ENCODE measurements around the gene ZNF467.

ZNF467 gene

DNA sequence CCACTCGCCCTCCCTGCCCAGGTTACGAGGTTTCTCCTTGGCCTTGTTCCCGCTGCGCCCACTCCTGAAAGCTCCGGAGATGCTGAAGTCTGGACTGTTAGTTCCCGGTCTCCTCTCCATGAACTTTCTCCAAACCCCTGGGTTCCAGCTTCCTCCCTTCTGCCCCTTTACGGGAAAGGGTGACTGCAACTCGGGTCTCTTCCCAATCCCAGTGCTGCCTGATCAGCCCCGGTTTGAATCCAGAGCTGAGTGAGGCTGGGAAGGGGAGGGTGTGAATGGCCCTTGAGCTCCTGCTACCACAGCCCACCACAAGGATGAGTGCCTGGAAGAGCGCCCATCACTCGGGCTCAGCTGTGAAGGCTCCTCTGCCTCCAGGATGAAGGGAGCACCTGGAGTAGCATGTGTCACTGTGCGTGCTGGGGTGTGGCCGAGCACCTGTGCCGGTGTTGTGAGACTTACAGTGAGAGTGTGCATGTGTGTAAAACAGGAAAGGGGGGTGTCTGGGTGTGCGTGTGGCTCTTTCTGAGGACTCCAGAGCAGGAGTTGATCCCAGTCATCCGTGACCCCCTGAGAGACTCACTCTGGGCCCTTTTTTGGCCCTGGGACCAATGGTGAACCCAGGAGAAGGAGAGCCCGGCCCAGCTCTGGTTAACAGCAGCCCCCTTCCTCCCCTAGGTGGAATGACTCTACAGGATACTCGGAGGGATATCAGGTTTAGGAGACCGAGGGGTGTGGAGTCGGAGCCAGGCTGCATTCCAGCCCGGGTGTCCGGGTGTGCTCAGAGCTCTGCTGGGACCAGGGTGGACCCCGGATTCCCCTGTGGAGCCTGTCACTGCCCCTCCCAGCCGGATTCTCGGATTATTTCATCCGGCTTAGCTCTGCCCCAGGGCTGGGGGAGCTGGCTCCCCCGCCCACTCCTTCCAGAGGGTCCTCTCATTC, 1.1 kb upstream of the ZNF467 start:
- no peak overlapping the region for H3K4me3 ChIP-seq (ENCODE audit: low read depth, low read length)
- no peak for TF ChIP-seq MYC (IDR thresholded peaks at IDR 0.05; ENCODE audit: low read depth, low read length)
- TF ChIP-seq, protein P1, sequence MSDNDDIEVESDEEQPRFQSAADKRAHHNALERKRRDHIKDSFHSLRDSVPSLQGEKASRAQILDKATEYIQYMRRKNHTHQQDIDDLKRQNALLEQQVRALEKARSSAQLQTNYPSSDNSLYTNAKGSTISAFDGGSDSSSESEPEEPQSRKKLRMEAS (IDR thresholded peaks at IDR 0.05; ENCODE audit: low read depth, low read length): no peak
- TF ChIP-seq, protein P2, sequence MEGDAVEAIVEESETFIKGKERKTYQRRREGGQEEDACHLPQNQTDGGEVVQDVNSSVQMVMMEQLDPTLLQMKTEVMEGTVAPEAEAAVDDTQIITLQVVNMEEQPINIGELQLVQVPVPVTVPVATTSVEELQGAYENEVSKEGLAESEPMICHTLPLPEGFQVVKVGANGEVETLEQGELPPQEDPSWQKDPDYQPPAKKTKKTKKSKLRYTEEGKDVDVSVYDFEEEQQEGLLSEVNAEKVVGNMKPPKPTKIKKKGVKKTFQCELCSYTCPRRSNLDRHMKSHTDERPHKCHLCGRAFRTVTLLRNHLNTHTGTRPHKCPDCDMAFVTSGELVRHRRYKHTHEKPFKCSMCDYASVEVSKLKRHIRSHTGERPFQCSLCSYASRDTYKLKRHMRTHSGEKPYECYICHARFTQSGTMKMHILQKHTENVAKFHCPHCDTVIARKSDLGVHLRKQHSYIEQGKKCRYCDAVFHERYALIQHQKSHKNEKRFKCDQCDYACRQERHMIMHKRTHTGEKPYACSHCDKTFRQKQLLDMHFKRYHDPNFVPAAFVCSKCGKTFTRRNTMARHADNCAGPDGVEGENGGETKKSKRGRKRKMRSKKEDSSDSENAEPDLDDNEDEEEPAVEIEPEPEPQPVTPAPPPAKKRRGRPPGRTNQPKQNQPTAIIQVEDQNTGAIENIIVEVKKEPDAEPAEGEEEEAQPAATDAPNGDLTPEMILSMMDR (IDR thresholded peaks at IDR 0.05; ENCODE audit: low read depth, low read length): no peak
- DNase-seq (ENCODE audit: low read depth): no peak

DNA sequence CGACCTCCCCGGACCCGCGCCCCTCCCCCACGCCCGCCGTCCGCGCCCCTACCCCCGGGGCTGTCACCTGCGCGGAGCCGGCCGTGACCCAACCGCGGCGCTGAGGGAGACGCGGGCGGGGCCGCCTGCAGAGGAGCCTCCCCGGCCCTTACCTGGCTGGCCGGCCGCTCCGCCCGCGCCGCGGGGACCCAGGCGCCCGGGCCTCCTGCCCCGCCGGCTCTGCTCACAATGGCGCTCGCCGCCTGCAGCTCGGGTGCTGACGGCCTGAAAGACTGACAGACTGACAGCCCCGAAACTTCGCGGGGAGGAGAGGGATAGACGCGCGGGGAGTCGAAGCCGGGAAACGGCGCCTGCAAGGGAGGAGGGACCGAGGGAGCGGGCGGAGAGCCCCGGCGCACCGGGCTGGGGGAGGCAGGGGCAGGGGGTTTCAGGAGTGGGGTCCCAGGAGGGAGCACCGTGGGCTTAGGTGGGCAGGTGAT, 393 bp downstream of the ZNF467 start:
- TF ChIP-seq POLR2A (IDR thresholded peaks at IDR 0.05; ENCODE audit: extremely low read depth, insufficient read length) (no peak), MYC (IDR thresholded peaks at IDR 0.05; ENCODE audit: low read depth, low read length) (no peak)
- TF ChIP-seq, protein P2 (IDR thresholded peaks at IDR 0.05; ENCODE audit: low read depth, low read length): no peak
- TF ChIP-seq, protein P1 (IDR thresholded peaks at IDR 0.05; ENCODE audit: low read depth, low read length): no peak
- no peak overlapping the region for H3K4me3 ChIP-seq (ENCODE audit: low read depth, low read length)
- peak; percentile 52 for DNase-seq (ENCODE audit: low read depth)

DNA sequence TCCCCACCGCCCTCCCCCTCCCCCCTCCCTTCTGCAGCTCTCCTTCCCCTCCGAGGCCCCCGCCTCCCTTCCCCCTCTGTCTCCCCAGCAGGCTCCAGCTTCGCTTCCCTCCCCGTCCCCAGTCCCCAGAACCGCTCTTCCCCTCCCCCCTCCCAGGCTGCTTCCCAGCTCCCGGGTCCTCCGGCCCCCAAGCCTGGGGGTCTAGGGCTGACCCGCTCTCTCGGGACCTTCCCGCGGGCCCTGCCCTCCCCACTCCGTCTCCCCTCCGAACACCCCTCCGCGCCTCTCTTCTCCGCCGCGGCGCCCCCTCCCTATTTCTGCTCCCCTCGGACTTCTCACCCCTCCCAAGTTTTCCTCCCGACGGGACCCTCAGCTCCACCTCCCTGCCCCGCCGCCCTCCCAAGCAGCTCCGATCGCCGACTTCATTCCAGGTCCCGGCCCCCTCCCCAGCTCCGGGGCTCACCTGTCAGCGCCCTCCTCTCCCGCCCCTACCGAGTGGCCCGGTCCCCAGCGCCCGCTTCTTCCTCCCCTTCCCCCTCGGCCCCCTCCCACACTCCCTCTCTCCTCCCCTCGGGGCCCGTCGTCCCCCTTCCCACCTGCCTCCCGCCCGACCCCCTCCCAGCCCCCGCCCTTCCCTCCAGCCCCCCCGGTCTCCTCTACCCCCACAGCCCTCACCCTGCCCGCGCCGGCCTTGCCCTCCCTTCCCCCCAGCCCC, 990 bp downstream of the ZNF467 start:
- DNase-seq (ENCODE audit: low read depth): no peak
- TF ChIP-seq, protein P2 (IDR thresholded peaks at IDR 0.05; ENCODE audit: low read depth, low read length): no peak
- TF ChIP-seq, protein P1 (IDR thresholded peaks at IDR 0.05; ENCODE audit: low read depth, low read length): no peak
- no peak for TF ChIP-seq POLR2A (IDR thresholded peaks at IDR 0.05; ENCODE audit: extremely low read depth, insufficient read length)
- TF ChIP-seq MYC (IDR thresholded peaks at IDR 0.05; ENCODE audit: low read depth, low read length): no peak
- H3K4me3 ChIP-seq (ENCODE audit: low read depth, low read length): no peak overlapping the region

DNA sequence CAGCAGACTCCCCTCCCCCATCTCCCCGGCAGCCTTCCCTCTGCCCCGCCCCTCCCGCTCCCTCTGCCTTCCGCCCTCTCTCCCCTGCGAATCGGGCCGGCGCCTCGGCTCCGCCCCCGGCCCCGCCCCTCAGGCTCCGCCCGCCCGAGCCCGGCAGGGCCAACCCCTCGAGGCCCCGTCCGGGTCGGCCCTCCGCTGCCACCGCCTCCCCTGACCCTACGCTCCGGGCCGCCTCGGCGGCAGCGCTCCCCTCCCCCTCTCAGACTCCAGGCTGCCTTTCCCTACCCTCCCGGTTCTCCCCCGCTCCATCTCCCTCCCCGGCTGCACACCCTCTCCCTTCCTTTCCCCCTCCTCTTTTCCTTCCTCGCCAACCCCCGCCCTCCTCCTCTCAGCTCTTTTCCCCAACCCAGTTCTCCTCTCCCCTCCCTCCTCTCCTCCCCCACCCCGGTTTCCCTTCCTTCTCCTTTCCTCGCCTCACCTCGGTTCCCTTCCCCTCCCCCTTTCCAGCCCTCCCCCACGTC, 1.6 kb downstream of the ZNF467 start:
- TF ChIP-seq, protein P1 (IDR thresholded peaks at IDR 0.05; ENCODE audit: low read depth, low read length): no peak
- TF ChIP-seq MYC (IDR thresholded peaks at IDR 0.05; ENCODE audit: low read depth, low read length): no peak; the same call in 1 of the 2 replicates
- no peak for TF ChIP-seq POLR2A (IDR thresholded peaks at IDR 0.05; ENCODE audit: extremely low read depth, insufficient read length)
- TF ChIP-seq, protein P2 (IDR thresholded peaks at IDR 0.05; ENCODE audit: low read depth, low read length): no peak
- H3K4me3 ChIP-seq (ENCODE audit: low read depth, low read length): peak overlapping the region; percentile 57
- peak; percentile 92 for DNase-seq (ENCODE audit: low read depth)

DNA sequence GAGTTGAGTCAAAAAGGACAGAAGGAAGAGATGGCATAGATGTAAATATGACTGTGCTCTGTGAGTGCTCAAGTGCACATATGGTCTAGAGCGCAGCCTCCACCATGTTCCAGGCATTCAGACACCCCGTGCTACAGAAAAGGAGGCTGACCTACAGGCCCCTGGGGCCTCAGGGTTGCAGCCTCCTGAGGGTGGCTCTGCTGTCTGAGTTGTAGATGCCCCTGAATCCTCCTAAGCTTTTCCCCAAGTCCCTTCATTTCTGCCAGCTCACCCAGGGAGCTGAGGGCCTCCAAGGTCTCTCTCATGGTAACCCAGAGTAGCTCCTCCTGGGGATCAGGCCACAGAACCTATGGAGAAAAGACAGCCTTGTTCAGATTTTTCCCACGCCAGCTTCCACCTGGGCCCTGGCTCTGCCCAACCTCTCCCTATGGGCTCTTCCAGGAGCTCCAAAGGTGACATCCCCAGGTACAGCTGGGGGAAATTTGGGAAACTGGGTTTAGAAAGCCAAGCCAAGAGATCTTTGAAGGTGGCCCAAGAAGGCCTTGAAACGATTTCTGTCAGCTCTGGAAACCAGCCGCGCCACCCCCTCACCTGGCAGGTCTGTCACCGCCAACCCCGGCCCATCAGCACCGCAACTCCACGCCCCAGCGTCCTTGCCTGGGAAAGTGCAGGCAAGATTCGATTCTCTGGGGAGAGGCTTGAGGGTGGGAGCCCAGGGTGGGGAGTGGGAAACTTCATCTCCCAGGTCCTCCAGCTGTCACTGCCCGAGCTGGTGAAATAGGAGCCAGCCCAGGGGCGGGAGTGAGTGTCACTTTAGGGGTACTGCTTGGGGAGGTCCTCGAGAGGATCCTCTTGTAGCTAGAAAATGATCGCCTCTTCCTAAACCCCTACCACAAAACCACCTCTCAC, 2.4 kb downstream of the ZNF467 start:
- no peak for DNase-seq (ENCODE audit: low read depth)
- H3K4me3 ChIP-seq (ENCODE audit: low read depth, low read length): peak overlapping the region; percentile 40
- TF ChIP-seq MYC (IDR thresholded peaks at IDR 0.05; ENCODE audit: low read depth, low read length): no peak
- TF ChIP-seq, protein P1 (IDR thresholded peaks at IDR 0.05; ENCODE audit: low read depth, low read length): no peak
- TF ChIP-seq POLR2A (IDR thresholded peaks at IDR 0.05; ENCODE audit: extremely low read depth, insufficient read length): no peak
- TF ChIP-seq, protein P2 (IDR thresholded peaks at IDR 0.05; ENCODE audit: low read depth, low read length): no peak
